Suprapubic skin (tissue), 4 donors: ENCODE results near the gene ZDHHC14. TPM values are rescaled to one million over a fixed set of nuclear protein-coding genes. Genes with fewer than 3 reads are reported as not detected.
A peak's percentile ranks its signal among the peaks of the same experiment; 100 is the strongest.

ENCODE experiments used
- DNase-seq, 2 donors: peaks; one replicate each; pipeline ENCODE4 v3.0.0-alpha.2; 2019; ENCODE audit warnings: low spot score in 2 of 2
- H3K27ac ChIP-seq: fragments of 200-600 bp; sonication (generic); one replicate; pipeline ENCODE4 v1.5.1; 2019
- H3K27me3 ChIP-seq: fragments of 200-600 bp; sonication (generic); one replicate; pipeline ENCODE4 v1.5.1; 2019
- H3K36me3 ChIP-seq: fragments of 200-600 bp; sonication (generic); one replicate; pipeline ENCODE4 v1.5.1; 2019
- H3K4me1 ChIP-seq: fragments of 200-600 bp; sonication (generic); one replicate; pipeline ENCODE4 v1.5.1; 2019
- H3K4me3 ChIP-seq: fragments of 200-600 bp; sonication (generic); one replicate; pipeline ENCODE4 v1.5.1; 2019; ENCODE audit warnings: mild to moderate bottlenecking
- H3K9me3 ChIP-seq: fragments of 200-600 bp; sonication (generic); one replicate; pipeline ENCODE4 v1.5.1; 2019
- EP300 ChIP-seq: sonication (generic); formaldehyde crosslinking; IDR thresholded peaks from one replicate; pipeline ENCODE4 v1.6.1; 2017; ENCODE audit warnings: antibody characterized with exemption
- POLR2A ChIP-seq, 2 donors: fragments of 450-650 bp; IDR thresholded peaks; one replicate each; pipeline ENCODE4 v1.6.1; 2017; ENCODE audit warnings: antibody characterized with exemption in 2 of 2, mild to moderate bottlenecking in 2 of 2, moderate library complexity in 2 of 2
- POLR2AphosphoS5 ChIP-seq, 3 donors: sonication (generic); formaldehyde crosslinking; IDR thresholded peaks; one replicate each; pipeline ENCODE4 v1.6.1; 2017; ENCODE audit warnings: antibody characterized with exemption in 3 of 3
- WGBS: methylation state at CpG from one replicate; pipeline ENCODE4 v1.1.5; 2018; 5-methylcytosine and 5-hydroxymethylcytosine counted together
- total RNA-seq, 4 donors: library from RNA; depleted of rRNA; stranded (reverse); fragments of >200 nt; gene quantifications; one replicate each; pipeline ENCODE4 v1.1.0, GENCODE V29; 2016
- TF ChIP-seq, protein P1 (sequence below), 2 donors: fragments of 200-600 bp in 1 of 2; fragments of 450-650 bp in 1 of 2; sonication (generic) in 1 of 2; IDR thresholded peaks; one replicate each; pipeline ENCODE4 v1.5.1; 2016 to 2019; ENCODE audit warnings: antibody characterized with exemption in 2 of 2, mild to moderate bottlenecking in 1 of 2, moderate library complexity in 1 of 2

ZDHHC14 gene
- total RNA-seq, 4 donors from 2014 or later: 4.3 to 9.9 (median 7.7) TPM

DNA sequence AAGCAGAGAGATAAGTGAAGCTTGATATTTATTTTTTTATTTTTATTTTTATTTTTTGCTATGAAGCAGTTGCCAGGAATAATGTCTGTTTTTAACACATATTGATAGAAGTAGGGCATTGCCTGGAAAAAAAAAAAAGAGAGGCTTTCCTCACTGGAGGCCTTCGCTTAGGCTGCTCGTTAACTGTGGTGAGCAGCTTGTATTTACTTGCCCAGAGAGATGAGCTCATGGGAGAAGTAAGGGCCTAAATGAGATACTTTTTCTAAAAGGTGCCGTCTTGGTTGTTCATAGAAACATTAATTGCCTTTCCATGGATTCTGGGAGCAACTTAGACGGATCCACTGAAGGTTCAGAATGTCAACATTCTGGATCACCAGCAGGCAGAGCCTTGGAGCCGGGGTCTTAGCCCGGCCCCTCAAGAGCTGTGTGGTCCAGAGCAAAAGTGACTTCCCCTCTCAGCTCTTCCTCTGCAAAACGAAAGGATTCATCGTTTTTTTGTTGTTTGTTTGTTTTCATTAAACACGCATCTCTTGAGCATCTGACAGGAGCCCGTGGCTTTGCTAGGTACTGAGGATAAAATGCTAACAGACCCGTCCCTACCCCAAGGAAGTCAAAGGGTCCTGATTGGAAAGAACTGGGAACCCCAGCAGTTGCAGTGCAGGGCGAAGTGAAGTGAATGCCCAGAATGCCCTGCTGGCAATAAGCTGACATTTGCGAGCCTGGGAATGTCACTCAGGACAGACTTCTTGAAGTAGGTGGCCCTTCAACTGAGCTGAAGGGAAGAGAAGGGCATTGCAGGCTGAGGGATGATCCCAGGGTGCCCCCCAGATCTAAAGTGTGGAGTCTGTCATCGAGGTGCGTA lies 138.5 kb downstream of the ZDHHC14 start:
- no peaks in the 10 kb centered on the region for H3K36me3 ChIP-seq
- TF ChIP-seq POLR2AphosphoS5 (IDR thresholded peaks at IDR 0.05): no peak
- TF ChIP-seq POLR2A (IDR thresholded peaks at IDR 0.05): no peak
- TF ChIP-seq EP300: no peak
- TF ChIP-seq, protein P1, sequence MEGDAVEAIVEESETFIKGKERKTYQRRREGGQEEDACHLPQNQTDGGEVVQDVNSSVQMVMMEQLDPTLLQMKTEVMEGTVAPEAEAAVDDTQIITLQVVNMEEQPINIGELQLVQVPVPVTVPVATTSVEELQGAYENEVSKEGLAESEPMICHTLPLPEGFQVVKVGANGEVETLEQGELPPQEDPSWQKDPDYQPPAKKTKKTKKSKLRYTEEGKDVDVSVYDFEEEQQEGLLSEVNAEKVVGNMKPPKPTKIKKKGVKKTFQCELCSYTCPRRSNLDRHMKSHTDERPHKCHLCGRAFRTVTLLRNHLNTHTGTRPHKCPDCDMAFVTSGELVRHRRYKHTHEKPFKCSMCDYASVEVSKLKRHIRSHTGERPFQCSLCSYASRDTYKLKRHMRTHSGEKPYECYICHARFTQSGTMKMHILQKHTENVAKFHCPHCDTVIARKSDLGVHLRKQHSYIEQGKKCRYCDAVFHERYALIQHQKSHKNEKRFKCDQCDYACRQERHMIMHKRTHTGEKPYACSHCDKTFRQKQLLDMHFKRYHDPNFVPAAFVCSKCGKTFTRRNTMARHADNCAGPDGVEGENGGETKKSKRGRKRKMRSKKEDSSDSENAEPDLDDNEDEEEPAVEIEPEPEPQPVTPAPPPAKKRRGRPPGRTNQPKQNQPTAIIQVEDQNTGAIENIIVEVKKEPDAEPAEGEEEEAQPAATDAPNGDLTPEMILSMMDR (IDR thresholded peaks at IDR 0.05): no peak
- 78% methylated on average over 15 of the region's 15 CpGs for WGBS
- no peak overlapping the region for H3K4me3 ChIP-seq
- H3K4me1 ChIP-seq: peaks cover 19% of the 10 kb centered on the region
- H3K27ac ChIP-seq: peak overlapping the region; percentile 65
- H3K27me3 ChIP-seq: no peaks in the 10 kb centered on the region
- no peak for DNase-seq
- no peaks in the 10 kb centered on the region for H3K9me3 ChIP-seq

DNA sequence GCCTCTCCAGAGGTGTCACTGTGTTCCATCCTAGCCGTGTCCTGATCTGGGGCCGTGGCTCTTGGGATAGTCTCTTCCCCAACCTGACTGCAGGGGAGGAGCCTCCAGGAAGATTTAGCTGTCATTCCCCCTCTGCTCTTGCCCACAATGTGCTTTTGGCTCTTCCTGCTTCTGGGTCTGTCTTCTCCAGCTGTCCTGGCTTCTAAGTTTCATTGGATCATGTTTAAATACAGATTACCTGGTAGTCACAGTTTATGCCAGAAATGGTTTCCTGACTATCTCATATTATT lies 139.1 kb downstream of the ZDHHC14 start:
- WGBS: 92% methylated on average over 2 of the region's 2 CpGs
- DNase-seq: no peak
- TF ChIP-seq EP300 (no peak), POLR2A (IDR thresholded peaks at IDR 0.05) (no peak), POLR2AphosphoS5 (IDR thresholded peaks at IDR 0.05) (no peak)
- TF ChIP-seq, protein P1 (IDR thresholded peaks at IDR 0.05): no peak
- H3K4me3 ChIP-seq: no peak overlapping the region
- H3K27ac ChIP-seq: no peak overlapping the region
- H3K4me1 ChIP-seq: peaks cover 19% of the 10 kb centered on the region
- no peaks in the 10 kb centered on the region for H3K9me3 ChIP-seq
- H3K27me3 ChIP-seq: no peaks in the 10 kb centered on the region
- H3K36me3 ChIP-seq: no peaks in the 10 kb centered on the region

DNA sequence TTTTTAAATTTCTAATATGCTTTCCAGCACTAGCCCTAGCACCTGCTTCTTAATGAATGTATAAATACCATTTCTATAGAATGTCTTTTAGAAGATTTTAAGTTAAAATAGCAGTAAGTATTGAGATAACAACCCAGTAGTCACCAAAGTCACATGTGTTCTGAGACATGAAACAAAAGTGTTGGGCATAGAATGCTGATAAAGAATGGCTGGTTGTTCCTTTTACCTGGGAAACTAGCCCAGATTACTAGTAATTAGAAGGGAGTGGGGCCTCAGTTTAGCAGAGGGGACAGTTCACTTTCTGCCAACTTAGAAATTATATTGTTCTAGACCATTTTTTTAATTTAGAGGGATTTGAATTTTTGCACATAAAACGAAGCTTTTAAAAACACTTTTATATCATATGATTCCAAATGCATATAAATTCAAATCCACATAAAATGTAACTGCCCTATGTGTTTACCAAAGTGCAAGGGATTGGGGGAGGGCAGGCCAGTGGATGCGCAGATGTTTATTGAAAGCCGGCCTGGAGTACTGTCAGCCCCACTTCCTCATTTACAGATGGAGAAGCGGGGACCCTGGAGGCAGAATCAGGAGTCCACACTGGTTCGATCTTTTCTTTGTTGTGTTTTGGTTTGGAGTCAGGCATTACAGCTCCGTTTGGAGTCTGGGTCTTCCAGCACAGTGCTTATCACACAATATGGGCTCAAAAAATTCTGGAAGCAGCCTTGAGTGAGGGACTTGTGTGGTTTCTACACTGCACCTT lies 139.8 kb downstream of the ZDHHC14 start:
- peaks cover 19% of the 10 kb centered on the region for H3K4me1 ChIP-seq
- 83% methylated on average over 6 of the region's 6 CpGs for WGBS
- no peak for DNase-seq

DNA sequence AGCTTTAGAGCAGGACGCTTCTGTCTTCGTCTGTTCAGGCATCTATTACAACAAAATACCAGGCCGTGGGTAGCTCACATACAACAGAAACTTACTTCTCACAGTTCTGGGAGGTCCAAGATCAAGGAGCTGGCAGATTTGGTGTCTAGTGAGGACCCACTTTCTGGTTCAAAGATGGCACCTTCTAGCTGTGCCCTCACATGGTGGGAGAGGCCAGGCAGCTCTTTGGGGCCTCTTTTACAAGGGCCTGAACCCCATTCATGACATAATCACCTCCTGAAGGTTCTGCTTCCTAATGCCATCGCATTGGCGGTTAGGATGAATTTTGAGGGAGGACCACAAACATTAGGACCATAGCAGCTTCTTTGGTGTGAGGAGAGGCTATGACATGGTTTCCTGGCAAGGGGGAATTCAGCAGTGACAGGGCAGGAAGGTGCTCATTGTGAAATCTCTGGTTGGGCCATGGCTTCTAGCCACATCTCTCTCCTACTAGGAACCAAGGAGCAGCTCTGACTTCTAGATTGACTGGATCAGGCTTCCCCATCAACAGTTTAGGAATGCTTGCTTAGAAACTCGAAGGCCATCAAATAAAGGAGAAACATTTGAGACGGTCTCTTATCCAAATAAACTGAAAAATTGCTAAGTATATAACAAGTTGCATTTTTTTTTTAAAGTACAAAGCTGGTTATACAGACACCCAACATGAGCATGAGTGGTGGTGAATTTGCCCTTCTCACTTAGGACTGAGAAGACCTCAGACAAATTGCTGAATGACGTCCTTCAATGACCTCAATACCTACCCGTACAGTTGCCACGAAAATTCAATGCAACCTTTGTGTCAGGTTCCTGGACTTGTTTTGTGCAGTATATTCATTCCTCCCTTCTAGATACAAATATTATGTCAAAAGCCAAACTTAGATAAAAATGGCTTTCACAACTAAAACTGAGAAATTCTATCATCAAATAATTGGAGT lies 140.7 kb downstream of the ZDHHC14 start:
- Histone ChIP-seq H3K36me3 (no peaks in the 10 kb centered on the region), H3K4me1 (peaks cover 19% of the 10 kb centered on the region), H3K9me3 (no peaks in the 10 kb centered on the region), H3K27ac (no peak overlapping the region), H3K4me3 (no peak overlapping the region), H3K27me3 (no peaks in the 10 kb centered on the region)
- no peak for DNase-seq
- no peak for TF ChIP-seq POLR2A (IDR thresholded peaks at IDR 0.05)
- 91% methylated on average over 8 of the region's 10 CpGs for WGBS

More for the DNA sequence above, 139.8 kb downstream of the ZDHHC14 start:
- TF ChIP-seq POLR2AphosphoS5 (IDR thresholded peaks at IDR 0.05) (no peak), EP300 (no peak), POLR2A (IDR thresholded peaks at IDR 0.05) (no peak)
- TF ChIP-seq, protein P1 (IDR thresholded peaks at IDR 0.05): no peak
- no peak overlapping the region for H3K27ac ChIP-seq
- H3K4me3 ChIP-seq: no peak overlapping the region
- H3K9me3 ChIP-seq: no peaks in the 10 kb centered on the region
- no peaks in the 10 kb centered on the region for H3K27me3 ChIP-seq
- H3K36me3 ChIP-seq: no peaks in the 10 kb centered on the region

DNA sequence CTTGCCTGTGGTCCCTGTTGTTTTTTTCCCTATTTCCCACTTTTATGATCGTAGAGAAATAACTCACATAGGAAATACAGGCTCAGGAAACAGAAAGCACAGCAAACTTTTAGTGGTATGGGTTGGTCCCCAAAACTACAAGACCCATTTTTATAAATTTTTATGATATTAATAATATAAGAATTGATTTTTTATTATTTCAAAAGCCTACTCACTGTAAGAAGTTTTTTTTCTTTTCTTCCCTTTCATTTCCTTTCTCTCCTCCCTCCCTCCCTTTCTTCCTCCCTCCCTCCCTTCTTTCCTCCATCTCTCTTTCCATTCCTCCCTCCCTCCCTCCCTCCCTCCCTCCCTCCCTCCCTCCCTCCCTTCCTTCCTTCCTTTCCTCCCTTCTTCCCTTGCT lies 141.5 kb downstream of the ZDHHC14 start:
- Histone ChIP-seq H3K27me3 (no peaks in the 10 kb centered on the region), H3K27ac (no peak overlapping the region), H3K9me3 (no peaks in the 10 kb centered on the region), H3K4me1 (peaks cover 24% of the 10 kb centered on the region), H3K4me3 (no peak overlapping the region), H3K36me3 (no peaks in the 10 kb centered on the region)
- TF ChIP-seq EP300 (no peak), POLR2A (IDR thresholded peaks at IDR 0.05) (no peak), POLR2AphosphoS5 (IDR thresholded peaks at IDR 0.05) (no peak)
- TF ChIP-seq, protein P1 (IDR thresholded peaks at IDR 0.05): no peak
- DNase-seq: no peak
- 97% methylated on average over 1 of the region's 1 CpG for WGBS
